ENCODE measurements around the gene KRT83.

GRCh38 chr12:52323001-52323400 lies 1.8 kb upstream of the KRT83 start:
- TF ChIP-seq POLR2AphosphoS5 (IDR thresholded peaks at IDR 0.05; ENCODE audit: borderline replicate concordance, low read depth, low read length) (no peak), EZH2 (IDR thresholded peaks at IDR 0.05) (no peak)
